Prostate gland (tissue), 2 donors: ENCODE results near the gene RPS18. TPM values are rescaled to one million over a fixed set of nuclear protein-coding genes. Genes with fewer than 3 reads are reported as not detected.

Experiments
- DNase-seq: peaks from one replicate; pipeline ENCODE4 v3.0.0-alpha.2; 2019; ENCODE audit warnings: low spot score
- H3K27ac ChIP-seq, 2 donors: fragments of 200-600 bp; sonication (generic); 2 replicates each; pipeline ENCODE4 v1.5.1; 2017 to 2019
- H3K27me3 ChIP-seq: fragments of 200-600 bp; sonication (generic); replicated peaks from 2 replicates; pipeline ENCODE4 v1.5.1; 2019; ENCODE audit not compliant: insufficient read depth
- H3K36me3 ChIP-seq, 2 donors: fragments of 200-600 bp; sonication (generic); 1 replicate in 1 of 2; 2 replicates in 1 of 2; pipeline versions ENCODE4 v1.5.1 to v1.8.1; 2017 to 2019
- H3K4me1 ChIP-seq: fragments of 200-600 bp; sonication (generic); replicated peaks from 2 replicates; pipeline ENCODE4 v1.5.1; 2019
- H3K4me3 ChIP-seq, 2 donors: fragments of 200-600 bp; sonication (generic); 2 replicates each; pipeline ENCODE4 v1.5.1; 2017 to 2019
- H3K9me3 ChIP-seq: fragments of 200-600 bp; sonication (generic); 2 replicates; pipeline ENCODE4 v1.5.1; 2017
- POLR2A ChIP-seq: fragments of 450-650 bp; IDR thresholded peaks from one replicate; pipeline ENCODE4 v1.6.1; 2016; ENCODE audit warnings: antibody characterized with exemption, mild to moderate bottlenecking
- POLR2AphosphoS5 ChIP-seq: sonication (generic); formaldehyde crosslinking; IDR thresholded peaks from one replicate; pipeline ENCODE4 v1.6.1; 2017; ENCODE audit warnings: antibody characterized with exemption
- WGBS: methylation state at CpG from one replicate; pipeline ENCODE4 v1.1.5; 2018; 5-methylcytosine and 5-hydroxymethylcytosine counted together
- intact Hi-C: fragments of 100-400 bp; cut with DNase I; formaldehyde crosslinking; loops from one replicate; pipeline ENCODE4 v1.14.2; 2022
- total RNA-seq, 2 donors: library from RNA; depleted of rRNA; stranded (reverse); fragments of >200 nt; gene quantifications; one replicate each; pipeline ENCODE4 v1.1.0, GENCODE V29; 2016
- TF ChIP-seq, protein P1 (sequence below), 4 experiments: fragments of 200-600 bp in 2 of 4; fragments of 450-650 bp in 2 of 4; sonication (generic) in 2 of 4; IDR thresholded peaks; 1 replicate in 3 of 4; 2 replicates in 1 of 4; pipeline ENCODE4 v1.5.1; 2016 to 2019; ENCODE audit warnings: antibody characterized with exemption in 4 of 4, mild to moderate bottlenecking in 2 of 4, moderate library complexity in 2 of 4

RPS18 gene
- total RNA-seq, 2 donors from 2014 or later: 1,990 to 4,594 TPM

DNA sequence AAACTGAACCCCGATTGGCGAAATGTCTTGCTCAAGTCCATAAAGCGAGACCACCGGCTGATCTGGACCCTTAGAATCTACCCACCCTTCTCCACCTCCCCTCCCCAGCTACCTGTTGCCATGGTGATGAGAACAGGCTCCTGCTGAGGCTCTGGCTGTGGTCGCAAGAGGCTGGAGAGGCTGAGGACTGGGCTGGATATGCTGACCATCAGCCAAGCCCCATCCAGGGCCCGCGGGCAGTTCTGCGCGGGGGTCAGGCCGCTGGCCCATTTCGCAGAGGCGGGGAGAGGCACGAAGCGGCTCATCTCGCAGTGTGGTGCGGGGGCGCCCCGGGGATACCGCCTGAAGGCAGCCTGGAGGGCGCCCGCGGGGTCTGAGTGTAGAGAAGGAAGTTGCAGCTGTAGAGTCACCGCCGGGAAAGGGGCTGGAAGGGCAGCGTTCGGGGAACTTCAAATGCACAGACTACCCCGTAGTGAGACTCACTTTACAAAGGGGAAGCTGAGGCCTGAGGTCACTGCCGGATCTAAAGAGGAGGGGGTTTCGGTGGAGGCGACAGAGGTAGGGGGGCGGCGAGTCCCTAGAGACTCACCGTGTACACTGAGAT lies 41.3 kb downstream of the RPS18 start:
- no peak for DNase-seq
- intact Hi-C loops: no loop called here

DNA sequence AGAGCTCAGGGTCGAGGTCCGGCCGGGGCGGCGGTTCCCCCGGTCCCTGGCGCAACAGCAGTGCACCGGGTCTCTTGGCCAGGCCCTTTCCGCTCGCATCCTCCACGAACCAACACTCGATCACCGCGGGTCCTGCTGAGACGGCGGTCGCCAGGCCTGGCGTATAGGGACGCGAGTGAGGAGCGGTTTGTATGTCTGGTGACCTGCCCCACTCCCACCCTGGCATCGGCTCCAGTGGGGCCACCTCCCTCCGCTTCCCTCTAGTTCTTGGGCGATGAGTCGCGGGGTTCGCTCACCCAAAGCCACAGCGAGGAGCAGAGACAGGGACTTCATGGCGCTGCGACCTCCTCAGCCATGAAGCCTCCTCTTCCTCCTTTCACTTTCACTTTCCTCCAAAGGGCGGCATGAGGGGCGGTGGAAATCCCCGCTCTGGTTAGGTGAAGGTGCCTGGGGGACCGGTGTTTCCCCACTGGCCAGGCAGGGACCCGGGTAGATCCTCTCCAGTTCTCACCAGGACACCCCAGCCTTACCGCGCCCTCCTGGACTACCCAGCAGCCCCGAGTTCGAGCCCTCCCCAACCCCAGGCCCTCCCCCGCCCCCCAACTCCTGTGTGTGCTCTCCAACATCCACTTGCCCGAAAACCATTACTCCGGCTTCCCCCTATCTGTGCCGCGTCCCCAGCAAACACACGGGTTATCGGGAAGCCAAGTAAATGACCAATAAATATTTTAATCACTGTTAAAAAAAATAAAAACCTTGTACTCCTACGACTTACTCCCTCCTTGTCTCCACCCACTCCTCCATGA lies 42.0 kb downstream of the RPS18 start, which contains the start of gene TAPBP:
TSS of gene TAPBP (minus strand) at position 370 of the 806 bp plus-strand sequence. CDS start at position 333, 37 bp downstream.
- WGBS: 1% methylated on average over 47 of the region's 47 CpGs
- no peaks in the 10 kb centered on the region for H3K36me3 ChIP-seq
- peaks cover 7% of the 10 kb centered on the region for H3K4me1 ChIP-seq
- intact Hi-C loops: no loop called here
- H3K27ac ChIP-seq: peak within 1 kb of the TSS; percentile 96 to 99
- peak within 1 kb of the TSS; percentile 72 to 87 for H3K4me3 ChIP-seq
- no peaks in the 10 kb centered on the region for H3K27me3 ChIP-seq
- H3K9me3 ChIP-seq: no peaks in the 10 kb centered on the region
- peak; percentile 61 for DNase-seq
- TF ChIP-seq POLR2AphosphoS5 (peak; percentile 70), POLR2A (peak; percentile 68)
- TF ChIP-seq, protein P1, sequence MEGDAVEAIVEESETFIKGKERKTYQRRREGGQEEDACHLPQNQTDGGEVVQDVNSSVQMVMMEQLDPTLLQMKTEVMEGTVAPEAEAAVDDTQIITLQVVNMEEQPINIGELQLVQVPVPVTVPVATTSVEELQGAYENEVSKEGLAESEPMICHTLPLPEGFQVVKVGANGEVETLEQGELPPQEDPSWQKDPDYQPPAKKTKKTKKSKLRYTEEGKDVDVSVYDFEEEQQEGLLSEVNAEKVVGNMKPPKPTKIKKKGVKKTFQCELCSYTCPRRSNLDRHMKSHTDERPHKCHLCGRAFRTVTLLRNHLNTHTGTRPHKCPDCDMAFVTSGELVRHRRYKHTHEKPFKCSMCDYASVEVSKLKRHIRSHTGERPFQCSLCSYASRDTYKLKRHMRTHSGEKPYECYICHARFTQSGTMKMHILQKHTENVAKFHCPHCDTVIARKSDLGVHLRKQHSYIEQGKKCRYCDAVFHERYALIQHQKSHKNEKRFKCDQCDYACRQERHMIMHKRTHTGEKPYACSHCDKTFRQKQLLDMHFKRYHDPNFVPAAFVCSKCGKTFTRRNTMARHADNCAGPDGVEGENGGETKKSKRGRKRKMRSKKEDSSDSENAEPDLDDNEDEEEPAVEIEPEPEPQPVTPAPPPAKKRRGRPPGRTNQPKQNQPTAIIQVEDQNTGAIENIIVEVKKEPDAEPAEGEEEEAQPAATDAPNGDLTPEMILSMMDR (IDR thresholded peaks at IDR 0.05): no peak

More for the DNA sequence above, 41.3 kb downstream of the RPS18 start:
- under 1% methylated on average over 33 of the region's 33 CpGs for WGBS
- H3K4me1 ChIP-seq: peaks cover 3% of the 10 kb centered on the region
- H3K36me3 ChIP-seq: no peaks in the 10 kb centered on the region
- TF ChIP-seq POLR2AphosphoS5: no peak
- no peak for TF ChIP-seq POLR2A
- TF ChIP-seq, protein P1 (IDR thresholded peaks at IDR 0.05): no peak
- peak overlapping the region; percentile 96 to 99 for H3K27ac ChIP-seq
- H3K27me3 ChIP-seq: no peaks in the 10 kb centered on the region
- H3K9me3 ChIP-seq: no peaks in the 10 kb centered on the region
- H3K4me3 ChIP-seq: peak overlapping the region; percentile 72 to 87

DNA sequence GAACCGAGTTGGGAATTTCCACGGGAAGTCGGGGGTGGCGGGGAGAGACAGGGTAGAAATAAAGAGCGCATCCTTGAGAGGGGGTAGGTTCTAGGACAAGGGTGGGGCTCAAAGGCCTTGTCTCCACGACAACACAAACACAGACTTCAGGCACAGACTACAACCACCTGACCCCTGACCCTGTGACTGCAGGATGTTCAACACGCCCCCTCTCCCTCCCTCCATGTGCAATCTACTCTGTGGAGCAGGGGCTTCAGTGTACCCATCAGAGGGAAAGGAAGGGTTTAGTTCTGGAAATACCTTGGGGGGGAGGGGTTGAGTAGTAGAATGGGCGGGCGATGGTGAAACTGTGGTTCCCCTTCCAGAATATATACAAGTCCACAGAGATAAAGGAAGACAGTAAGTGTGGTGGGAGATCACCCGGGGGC lies 42.7 kb downstream of the RPS18 start:
- Histone ChIP-seq H3K36me3 (peaks cover 1 to 4% of the 10 kb centered on the region in 2 donors), H3K4me1 (peaks cover 8% of the 10 kb centered on the region), H3K4me3 (peak overlapping the region; percentile 72 to 87), H3K27ac (peak overlapping the region; percentile 96 to 99), H3K27me3 (no peaks in the 10 kb centered on the region), H3K9me3 (no peaks in the 10 kb centered on the region)
- TF ChIP-seq POLR2AphosphoS5: peak; percentile 6
- TF ChIP-seq, protein P1 (IDR thresholded peaks at IDR 0.05): no peak
- intact Hi-C loops: no loop called here
- 2% methylated on average over 10 of the region's 10 CpGs for WGBS
- peak; percentile 57 for DNase-seq

DNA sequence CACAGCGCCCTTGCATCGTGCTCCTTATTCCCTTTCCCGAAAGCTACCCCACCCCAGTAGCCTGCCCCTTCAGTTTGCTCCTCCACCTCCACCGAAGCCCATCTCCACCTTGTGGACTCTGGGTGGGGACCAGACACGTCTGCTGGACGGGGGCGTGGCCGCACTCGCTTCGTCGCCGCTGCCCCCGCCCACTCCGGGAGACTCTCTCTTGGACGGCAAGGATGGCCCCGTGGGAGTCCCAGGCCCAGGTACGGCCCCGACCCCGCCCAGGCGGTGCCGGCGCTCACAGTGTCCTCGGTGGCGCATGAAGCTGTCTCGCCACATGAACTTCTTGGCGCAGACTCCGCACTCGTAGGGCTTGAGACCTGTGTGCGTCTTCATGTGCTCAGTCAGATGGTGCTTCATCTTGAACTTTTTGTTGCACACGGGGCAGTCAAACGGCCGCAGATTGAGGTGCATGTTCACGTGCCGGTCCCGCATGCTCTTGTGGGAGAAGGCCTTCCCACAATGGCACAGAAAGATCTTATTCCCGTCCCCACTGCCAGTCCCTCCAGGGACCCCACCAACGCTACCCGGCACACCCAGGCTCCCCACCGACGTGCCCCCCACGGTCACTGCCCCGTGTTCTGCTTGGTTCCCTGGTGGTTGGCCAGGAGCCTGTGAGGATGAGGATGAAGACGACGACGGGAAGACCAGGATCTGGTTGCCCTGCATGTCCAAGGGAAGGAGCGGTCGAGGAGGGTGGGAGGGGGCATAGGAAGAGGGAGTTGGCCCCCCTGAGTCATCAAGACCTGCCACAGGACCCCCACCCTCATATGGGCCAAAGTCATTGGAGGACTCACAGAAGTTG lies 43.3 kb downstream of the RPS18 start:
- peaks cover 8% of the 10 kb centered on the region for H3K4me1 ChIP-seq
- intact Hi-C loops: loop anchor here (5.0 kb wide), 1 partner anchor 97 kb away; the partner anchor contains the start of gene PHF1

More for the DNA sequence above, 43.3 kb downstream of the RPS18 start:
- Histone ChIP-seq H3K9me3 (no peaks in the 10 kb centered on the region), H3K27me3 (no peaks in the 10 kb centered on the region), H3K27ac (peak overlapping the region; percentile 96 to 99), H3K4me3 (peak overlapping the region; percentile 72 to 87), H3K36me3 (peaks cover 3 to 5% of the 10 kb centered on the region in 2 donors)
- 35% methylated on average over 31 of the region's 47 CpGs for WGBS
- peak; percentile 78 for DNase-seq
- TF ChIP-seq POLR2A (peak; percentile 64), POLR2AphosphoS5 (peak; percentile 70)
- TF ChIP-seq, protein P1 (IDR thresholded peaks at IDR 0.05): peak in 2 of 4 experiments; percentile 8
